KBM-7 (cell line): ENCODE results near the gene STAG2.
"Not testable (repeated sequence)": the region's sequence is repeated elsewhere in the genome, so short reads cannot be mapped to it uniquely, and the experiment has no call there.

ENCODE experiments used
- DNase-seq: peaks from one replicate; pipeline ENCODE4 v3.0.0-alpha.2; 2015
- in situ Hi-C: fragments of 300-500 bp; cut with MboI; formaldehyde crosslinking; loops from 2 replicates; pipeline ENCODE4 v1.14.3; 2020; ENCODE audit warnings: low sequenced_read_pairs, low pct_unique_long_range_greater_than_20kb, mixed read lengths

The STAG2 gene

DNA sequence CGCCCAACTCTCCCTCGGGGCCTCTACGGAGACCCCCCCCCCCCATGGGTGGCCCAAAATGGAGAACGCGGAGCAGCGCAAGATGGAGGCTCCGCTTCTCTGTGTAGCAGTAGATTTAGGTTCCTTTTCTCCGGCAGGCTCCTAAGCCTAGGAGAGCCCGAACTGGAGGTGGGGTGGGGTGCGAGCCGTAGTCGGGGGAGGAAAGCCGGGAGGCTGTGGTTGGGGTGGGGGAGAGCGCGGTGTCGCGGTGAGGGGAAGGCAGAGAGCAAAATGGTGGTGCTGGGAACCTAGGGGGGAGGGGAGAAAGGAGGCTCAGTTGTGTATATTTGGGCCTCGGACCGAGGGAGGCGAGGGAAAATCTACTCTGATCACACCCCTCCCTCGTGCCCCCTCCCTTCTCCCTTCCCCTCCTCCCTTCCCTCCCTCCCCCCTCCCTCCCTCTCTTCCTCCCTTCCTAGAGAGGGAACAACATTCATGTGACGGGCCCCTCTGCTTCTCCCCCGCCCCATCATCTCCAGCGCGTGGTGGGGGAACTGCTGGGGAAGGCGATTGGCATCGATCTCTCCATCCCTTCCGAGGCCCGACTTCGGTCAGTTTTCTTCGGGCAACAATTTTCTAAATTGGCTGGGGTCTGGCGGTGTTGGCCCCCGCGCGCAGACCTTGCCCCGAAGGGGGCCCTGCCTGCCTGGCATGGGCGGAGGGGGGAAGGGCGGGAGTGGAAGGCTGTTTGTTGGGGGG, at the start of gene STAG2:
TSS of gene STAG2 (plus strand) at position 439 of the 738 bp plus-strand sequence. CDS start 60,922 bp downstream, outside the sequence.
- DNase-seq: peak; percentile 94
- in situ Hi-C loops: no loop called here

GRCh38 chrX:123917069-123917468, 44.4 kb upstream of the STAG2 start:
- DNase-seq: no peak
- in situ Hi-C loops: no loop called here

DNA sequence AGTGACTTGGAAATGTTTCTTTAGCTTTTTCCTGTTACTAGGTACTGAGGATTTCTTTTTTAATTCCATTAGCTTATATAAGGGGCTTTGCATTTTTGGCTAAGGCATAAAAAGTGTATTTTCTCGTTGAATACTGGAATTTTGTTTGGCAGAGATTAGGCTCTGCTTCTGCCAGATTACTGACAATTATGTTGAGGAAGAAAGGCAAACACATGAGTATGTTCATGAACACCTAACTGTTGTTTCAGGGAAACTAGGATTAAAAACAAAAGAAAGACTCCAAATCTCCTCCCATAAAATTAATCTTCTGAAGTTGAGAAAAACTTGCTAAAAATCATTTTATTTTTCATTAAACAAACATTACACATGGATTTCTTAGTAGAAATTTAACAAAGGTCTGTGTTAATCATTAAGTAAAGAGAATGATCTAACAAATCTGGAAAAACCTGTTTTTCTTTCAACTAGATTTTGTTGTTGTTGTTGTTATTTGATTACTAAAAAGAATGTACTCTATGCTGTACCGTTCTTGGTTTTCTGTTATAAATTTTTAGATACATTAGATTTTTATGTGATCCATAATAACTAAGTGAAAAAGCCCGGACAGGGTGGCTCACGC, 43.3 kb upstream of the STAG2 start:
- DNase-seq: no peak
- in situ Hi-C loops: no loop called here

DNA sequence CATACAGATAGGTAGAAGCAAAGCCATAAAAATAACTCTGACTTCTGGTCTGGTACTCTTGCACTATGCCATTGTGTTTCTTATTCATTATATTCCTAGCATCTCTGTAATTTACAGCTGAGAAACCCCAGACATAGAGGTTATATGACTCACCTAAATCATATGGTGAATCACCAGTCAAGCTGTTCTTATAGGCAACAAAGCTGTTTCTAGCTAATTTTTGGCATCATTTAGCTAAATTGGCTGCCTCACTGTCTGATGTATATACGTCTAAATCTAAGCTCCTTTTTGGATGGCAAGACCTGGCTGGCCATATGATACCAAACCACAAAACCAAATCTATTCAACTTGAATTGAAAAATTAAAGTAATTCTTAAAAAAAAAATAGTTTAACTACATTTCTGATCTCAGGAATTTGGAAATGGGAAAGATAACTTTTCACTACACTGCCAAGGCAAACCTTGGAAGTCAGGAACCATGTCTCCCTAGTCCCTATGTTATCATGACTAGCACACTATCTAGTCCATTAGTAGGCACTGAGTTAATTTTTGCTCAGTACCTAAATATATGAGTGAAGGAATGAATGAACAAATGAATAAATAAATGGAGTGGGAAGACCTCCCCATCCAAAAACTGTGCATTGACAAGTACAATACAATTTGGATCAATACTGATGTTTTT, 41.3 kb upstream of the STAG2 start:
- no peak for DNase-seq
- in situ Hi-C loops: no loop called here

GRCh38 chrX:123923211-123923610, 38.3 kb upstream of the STAG2 start:
- in situ Hi-C loops: no loop called here
- no peak for DNase-seq

GRCh38 chrX:123924186-123924585, 37.3 kb upstream of the STAG2 start:
- DNase-seq: no peak
- in situ Hi-C loops: no loop called here

GRCh38 chrX:123927845-123928244, 33.7 kb upstream of the STAG2 start:
- DNase-seq: peak; percentile 37
- in situ Hi-C loops: no loop called here

DNA sequence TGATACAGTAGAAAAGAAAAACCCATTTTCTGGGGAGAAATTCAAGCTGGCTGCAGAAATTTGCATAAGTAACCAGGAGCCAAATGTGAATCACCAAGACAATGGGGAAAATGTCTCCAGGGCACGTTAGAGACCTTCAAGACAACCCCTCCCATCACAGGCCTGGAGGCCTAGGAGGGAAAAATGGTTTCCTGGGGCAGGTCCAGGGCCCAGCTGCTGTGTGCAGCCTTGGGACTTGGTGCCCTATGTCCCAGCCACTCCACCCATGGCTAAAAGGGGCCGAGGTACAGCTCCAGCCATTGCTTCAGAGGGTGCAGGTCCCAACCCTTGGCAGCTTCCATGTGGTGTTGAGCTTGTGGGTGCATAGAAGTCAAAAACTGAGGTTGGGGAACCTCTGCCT, 29.5 kb upstream of the STAG2 start:
- in situ Hi-C loops, DNase-seq: not testable (repeated sequence)

GRCh38 chrX:123943074-123943473, 18.4 kb upstream of the STAG2 start:
- in situ Hi-C loops: no loop called here
- DNase-seq: no peak

DNA sequence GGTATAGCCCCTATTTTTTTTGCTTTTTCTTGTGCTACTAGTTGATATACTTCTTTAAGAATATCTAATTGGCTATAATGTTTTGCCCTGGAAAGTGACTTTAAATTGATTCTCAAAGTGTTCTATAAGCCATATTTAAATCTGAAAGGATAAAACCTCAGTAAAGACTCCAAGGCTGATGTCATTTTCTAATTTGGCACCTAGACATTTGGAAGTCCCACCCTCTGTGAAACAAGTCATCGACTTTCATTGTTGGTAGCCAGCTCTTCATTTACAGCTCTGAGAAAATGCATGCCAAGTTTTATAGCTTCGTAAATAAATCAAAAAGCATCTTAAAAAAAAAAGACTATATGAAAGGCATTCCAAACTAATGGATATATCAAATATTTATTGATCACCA, 18.0 kb upstream of the STAG2 start:
- DNase-seq: no peak
- in situ Hi-C loops: no loop called here

DNA sequence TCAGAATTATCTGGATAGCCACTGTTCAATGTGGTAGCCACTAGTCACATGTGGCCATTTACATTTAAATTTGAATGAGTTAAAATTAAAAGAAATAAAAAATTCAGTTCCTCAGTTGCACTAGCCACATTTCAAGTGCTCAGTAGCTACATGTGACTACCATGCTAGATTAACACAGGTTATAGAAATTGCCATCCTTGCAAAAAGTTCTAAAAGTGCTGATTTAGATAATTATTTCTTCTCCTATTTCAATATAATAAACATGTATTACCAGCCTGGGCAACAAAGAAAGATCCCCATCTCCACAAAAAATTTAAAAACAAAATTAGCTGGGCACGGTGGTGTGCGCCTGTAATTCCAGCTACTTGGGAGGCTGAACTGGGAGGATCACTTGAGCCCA, 11.7 kb upstream of the STAG2 start:
- DNase-seq: no peak
- in situ Hi-C loops: no loop called here

- in situ Hi-C loops: no loop called here
- peak; percentile 69 for DNase-seq
These were observed 2.0 kb upstream of the STAG2 start for GRCh38 chrX:123959281-123960063.

DNA sequence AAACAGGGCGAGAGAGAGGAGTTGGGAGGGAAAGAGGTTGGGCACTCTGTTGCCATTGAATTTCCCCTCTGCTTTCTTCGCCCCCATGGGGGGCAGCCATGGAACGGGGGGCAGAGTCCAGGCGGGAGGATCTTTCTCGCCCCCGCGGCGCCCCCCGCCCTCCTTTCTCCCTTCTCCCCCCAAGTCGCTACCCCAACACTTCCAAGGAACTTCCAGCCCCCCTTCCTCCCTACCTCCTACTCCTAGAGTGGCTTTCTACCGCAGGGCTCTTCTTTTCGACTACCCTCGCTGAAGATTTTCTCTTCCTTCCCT, 594 bp upstream of the STAG2 start:
- in situ Hi-C loops: no loop called here
- no peak for DNase-seq

DNA sequence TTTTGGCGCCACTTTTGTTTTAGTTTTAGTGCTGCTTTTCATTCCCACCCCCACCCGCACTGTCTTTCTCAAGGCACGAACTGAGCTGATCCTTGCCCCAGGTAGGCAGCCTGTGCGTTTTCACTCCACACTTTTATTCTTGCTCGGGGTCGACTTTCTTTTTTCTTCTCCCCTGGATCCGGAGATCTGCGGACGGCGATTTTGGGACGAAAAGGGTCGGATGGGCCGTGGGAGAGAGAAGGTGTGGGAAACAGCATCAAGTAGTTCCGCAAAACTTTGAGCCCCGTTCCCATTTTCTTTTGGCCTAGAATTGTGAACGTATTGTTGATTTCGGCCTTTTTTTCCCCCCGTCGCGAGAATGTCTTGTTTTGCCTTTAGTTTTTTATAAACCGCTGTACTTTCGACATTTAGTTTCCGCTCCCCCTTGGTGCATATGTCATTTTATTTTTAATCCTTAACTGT, 531 bp downstream of the STAG2 start:
- DNase-seq: no peak
- in situ Hi-C loops: no loop called here

DNA sequence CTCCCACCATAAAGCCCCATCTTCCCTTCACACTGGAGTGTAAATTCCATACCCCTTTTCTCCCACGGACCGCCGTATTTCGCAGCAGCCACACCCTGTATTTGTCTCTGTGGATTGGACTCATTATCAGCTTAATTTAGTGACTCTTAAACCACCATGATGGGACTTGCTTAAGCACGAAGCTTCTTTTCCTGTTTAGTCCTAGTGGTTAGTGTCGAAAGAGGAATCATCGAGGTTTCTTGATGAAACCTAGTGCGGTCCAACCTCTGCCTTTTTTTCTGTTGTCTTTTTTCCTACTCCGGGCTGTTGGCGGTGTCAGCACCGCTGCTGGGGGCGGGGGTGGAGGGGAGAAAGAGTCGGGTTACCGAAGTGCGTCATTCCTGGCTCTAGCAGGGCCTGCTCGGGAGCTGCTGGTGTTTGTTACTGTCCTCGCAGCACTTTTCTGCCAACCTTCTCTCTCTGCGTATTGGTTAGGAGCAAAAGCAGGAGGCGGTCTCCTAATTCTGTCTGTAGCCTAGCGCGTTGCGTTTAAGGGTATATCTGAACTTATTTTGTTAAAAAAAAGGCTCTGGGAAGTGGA, 1.4 kb downstream of the STAG2 start:
- DNase-seq: peak; percentile 98
- in situ Hi-C loops: no loop called here

- DNase-seq: no peak
- in situ Hi-C loops: no loop called here
These were observed 2.8 kb downstream of the STAG2 start for GRCh38 chrX:123964156-123964834.

GRCh38 chrX:123965712-123966111, 4.2 kb downstream of the STAG2 start:
- DNase-seq: no peak
- in situ Hi-C loops: no loop called here

GRCh38 chrX:123967497-123967896, 6.0 kb downstream of the STAG2 start:
- DNase-seq: no peak
- in situ Hi-C loops: no loop called here
